ENCODE results near the gene SLC39A6. TPM values are rescaled to one million over a fixed set of nuclear protein-coding genes. Genes with fewer than 3 reads are reported as not detected.

The SLC39A6 gene
- polyA plus RNA-seq, 1 donor (not counting 4 experiments of a cell fraction or from before 2014, with no cell fraction given), result 145 TPM

GRCh38 chr18:36096955-36097354 lies 32.2 kb downstream of the SLC39A6 start:
- H3K27me3 ChIP-seq (ENCODE audit: control insufficient read depth, extremely low read depth, insufficient read depth, low read length), result no peaks in the 10 kb centered on the region
- no peak overlapping the region for H3K4me3 ChIP-seq (ENCODE audit: control insufficient read depth in 2 of 3, extremely low read depth in 1 of 3, insufficient read depth in 2 of 3, low read depth in 1 of 3, low read length in 3 of 3)
- no peaks in the 10 kb centered on the region for H3K9me3 ChIP-seq (ENCODE audit: control insufficient read depth, low read depth, low read length)
- no peaks in the 10 kb centered on the region for H3K4me1 ChIP-seq (ENCODE audit: control insufficient read depth, extremely low read depth, insufficient read depth, low read length)
- no peak for DNase-seq (ENCODE audit: low read depth, low spot score)
- no peaks in the 10 kb centered on the region for H3K36me3 ChIP-seq (ENCODE audit: control insufficient read depth in 2 of 2, extremely low read depth in 1 of 2, insufficient read depth in 2 of 2, low read length in 2 of 2)
- H3K79me2 ChIP-seq (ENCODE audit: control insufficient read depth, insufficient read depth, low read length), result no peaks in the 10 kb centered on the region
- H3K27ac ChIP-seq (ENCODE audit: control insufficient read depth, insufficient read depth, low read length), result no peak overlapping the region
- H3K4me2 ChIP-seq (ENCODE audit: control insufficient read depth, extremely low read depth, insufficient read depth, low read depth, low read length), result no peak overlapping the region
- no peak overlapping the region for H3K9ac ChIP-seq (ENCODE audit: control insufficient read depth, extremely low read depth, insufficient read depth, low read length)
- FAIRE-seq, result no peak
- TF ChIP-seq EZH2 (IDR thresholded peaks at IDR 0.05; ENCODE audit: low read length), result no peak
- no peak for TF ChIP-seq CTCF (optimal IDR thresholded peaks at IDR 0.05 in 1 of 3, IDR thresholded peaks at IDR 0.05 in 1 of 3, conservative IDR thresholded peaks at IDR 0.05 in 1 of 3; ENCODE audit: extremely low read depth in 1 of 3, insufficient read depth in 2 of 3, low read length in 3 of 3)
- no peaks in the 10 kb centered on the region for H3K9me1 ChIP-seq (ENCODE audit: control insufficient read depth, extremely low read depth, insufficient read depth, low read length)
- no peak overlapping the region for H2AFZ ChIP-seq (ENCODE audit: control insufficient read depth, low read length)
- no peaks in the 10 kb centered on the region for H4K20me1 ChIP-seq (ENCODE audit: control insufficient read depth, extremely low read depth, insufficient read depth, low read length)
- dilution Hi-C loops (cut with MboI; ENCODE audit: extremely low pct_ligation_motif_present, low sequenced_read_pairs), result no loop called here

- no peak overlapping the region for H2AFZ ChIP-seq (ENCODE audit: control insufficient read depth, low read length)
- no peak for DNase-seq (ENCODE audit: low read depth, low spot score)
Observed at GRCh38 chr18:36095936-36096519, 33.1 kb downstream of the SLC39A6 start.

More at GRCh38 chr18:36095936-36096519, 33.1 kb downstream of the SLC39A6 start:
- no peaks in the 10 kb centered on the region for H3K27me3 ChIP-seq (ENCODE audit: control insufficient read depth, extremely low read depth, insufficient read depth, low read length)
- no peaks in the 10 kb centered on the region for H3K36me3 ChIP-seq (ENCODE audit: control insufficient read depth in 2 of 2, extremely low read depth in 1 of 2, insufficient read depth in 2 of 2, low read length in 2 of 2)
- no peak overlapping the region for H3K4me3 ChIP-seq (ENCODE audit: control insufficient read depth in 2 of 3, extremely low read depth in 1 of 3, insufficient read depth in 2 of 3, low read depth in 1 of 3, low read length in 3 of 3)
- no peaks in the 10 kb centered on the region for H3K4me1 ChIP-seq (ENCODE audit: control insufficient read depth, extremely low read depth, insufficient read depth, low read length)
- FAIRE-seq, result no peak
- no peak overlapping the region for H3K4me2 ChIP-seq (ENCODE audit: control insufficient read depth, extremely low read depth, insufficient read depth, low read depth, low read length)
- dilution Hi-C loops (cut with MboI; ENCODE audit: extremely low pct_ligation_motif_present, low sequenced_read_pairs), result no loop called here
- H3K9ac ChIP-seq (ENCODE audit: control insufficient read depth, extremely low read depth, insufficient read depth, low read length), result no peak overlapping the region
- no peaks in the 10 kb centered on the region for H3K9me1 ChIP-seq (ENCODE audit: control insufficient read depth, extremely low read depth, insufficient read depth, low read length)
- no peaks in the 10 kb centered on the region for H3K9me3 ChIP-seq (ENCODE audit: control insufficient read depth, low read depth, low read length)
- TF ChIP-seq CTCF (optimal IDR thresholded peaks at IDR 0.05 in 1 of 3, IDR thresholded peaks at IDR 0.05 in 1 of 3, conservative IDR thresholded peaks at IDR 0.05 in 1 of 3; ENCODE audit: extremely low read depth in 1 of 3, insufficient read depth in 2 of 3, low read length in 3 of 3) (peak in 2 of 3 experiments; percentile 16 to 40), EZH2 (IDR thresholded peaks at IDR 0.05; ENCODE audit: low read length) (no peak)
- no peaks in the 10 kb centered on the region for H4K20me1 ChIP-seq (ENCODE audit: control insufficient read depth, extremely low read depth, insufficient read depth, low read length)
- no peak overlapping the region for H3K27ac ChIP-seq (ENCODE audit: control insufficient read depth, insufficient read depth, low read length)
- H3K79me2 ChIP-seq (ENCODE audit: control insufficient read depth, insufficient read depth, low read length), result no peaks in the 10 kb centered on the region
